Endothelial cell of coronary artery (primary cell): ENCODE data around the gene SLC35G1. TPM values are rescaled to one million over a fixed set of nuclear protein-coding genes. Genes with fewer than 3 reads are reported as not detected.

ENCODE experiments used
- total RNA-seq: library from RNA; depleted of rRNA; stranded (reverse); fragments of >200 nt; gene quantifications from 2 replicates; pipeline ENCODE4 v1.2.3, GENCODE V29; 2014

Gene SLC35G1, protein sequence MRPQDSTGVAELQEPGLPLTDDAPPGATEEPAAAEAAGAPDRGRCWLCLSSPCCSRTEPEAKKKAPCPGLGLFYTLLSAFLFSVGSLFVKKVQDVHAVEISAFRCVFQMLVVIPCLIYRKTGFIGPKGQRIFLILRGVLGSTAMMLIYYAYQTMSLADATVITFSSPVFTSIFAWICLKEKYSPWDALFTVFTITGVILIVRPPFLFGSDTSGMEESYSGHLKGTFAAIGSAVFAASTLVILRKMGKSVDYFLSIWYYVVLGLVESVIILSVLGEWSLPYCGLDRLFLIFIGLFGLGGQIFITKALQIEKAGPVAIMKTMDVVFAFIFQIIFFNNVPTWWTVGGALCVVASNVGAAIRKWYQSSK
- 2.5 and 2.7 TPM in 2 replicates for total RNA-seq

DNA sequence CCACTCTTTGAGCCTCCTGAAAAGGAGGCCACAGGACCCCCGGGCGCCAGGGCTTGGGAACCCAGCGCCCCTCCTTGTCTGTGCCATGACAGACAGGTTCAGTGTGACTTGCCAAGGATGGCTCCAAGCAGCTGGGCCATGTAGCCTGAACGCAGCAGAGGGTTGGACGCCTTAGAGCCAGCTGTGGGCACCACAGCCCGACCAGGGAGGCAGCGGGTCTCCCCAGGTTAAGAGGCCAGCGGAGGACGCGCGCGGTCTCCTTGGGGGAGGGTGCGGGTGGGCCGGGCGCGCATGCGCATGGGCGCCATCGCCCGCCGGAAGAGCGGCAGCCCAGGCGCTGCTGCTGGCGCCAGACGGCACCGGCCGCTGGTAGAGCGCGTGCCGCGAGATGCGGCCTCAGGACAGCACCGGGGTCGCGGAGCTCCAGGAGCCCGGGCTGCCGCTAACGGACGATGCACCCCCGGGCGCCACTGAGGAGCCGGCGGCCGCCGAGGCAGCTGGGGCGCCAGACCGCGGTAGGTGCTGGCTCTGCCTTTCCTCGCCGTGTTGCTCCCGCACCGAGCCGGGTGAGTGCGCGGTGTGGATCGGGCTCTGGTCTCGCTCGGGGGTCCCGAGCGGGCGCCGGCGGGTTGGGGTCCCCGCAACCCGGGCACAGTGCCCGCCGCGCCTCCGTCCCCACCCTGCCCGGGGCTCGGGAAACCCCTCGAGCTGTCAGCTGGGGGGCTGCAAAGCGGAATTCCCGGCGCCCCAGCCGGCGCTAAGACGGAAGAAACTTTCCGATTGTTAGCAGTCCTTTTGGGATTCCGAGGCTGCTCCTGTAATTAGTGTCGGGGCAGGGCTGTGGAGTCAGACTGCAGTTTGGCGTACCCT, at the start of gene SLC35G1:
SLC35G1 (plus strand) TSS at position 333 of the 870 bp plus-strand sequence; CDS start at position 389, 56 bp downstream.

Other genes starting within 250 kb of the SLC35G1 start
- 4.9 and 10.4 TPM in 2 replicates for gene FRA10AC1, start 191.4 kb upstream of the SLC35G1 start, total RNA-seq
- gene LGI1, start 136.0 kb upstream of the SLC35G1 start, total RNA-seq = not detected in 2 replicates
- gene PLCE1, start 100.0 kb downstream of the SLC35G1 start, total RNA-seq = under 0.01 and 0.19 TPM in 2 replicates